ENCODE data around the gene SLC6A5. TPM values are rescaled to one million over a fixed set of nuclear protein-coding genes. Genes with fewer than 3 reads are reported as not detected.

The SLC6A5 gene
- total and polyA plus RNA-seq, 10 of the 15 experiments (the other 5 are each of a cell fraction or from before 2014, with no cell fraction given): 0.01 TPM; not detected in 9

DNA sequence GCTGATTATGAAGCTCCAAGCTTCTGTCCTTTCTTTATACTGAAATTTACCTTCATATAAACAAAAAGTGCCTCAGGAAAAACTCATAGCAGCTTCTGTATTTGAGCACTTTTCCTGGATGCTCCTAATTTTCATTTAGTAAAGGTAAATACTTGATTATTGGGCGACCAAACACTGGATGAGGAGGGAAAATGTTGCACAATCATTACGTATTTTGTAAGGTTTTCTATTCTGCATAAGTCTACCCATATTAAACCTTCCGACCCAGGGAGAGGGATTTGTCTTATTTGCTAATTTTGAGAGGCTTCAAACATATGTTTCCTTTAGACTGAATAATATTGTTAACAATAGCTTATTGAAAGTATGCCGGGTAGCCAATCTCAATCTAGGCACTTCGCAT, 4.3 kb upstream of the SLC6A5 start:
- WGBS (ENCODE audit: insufficient coverage, insufficient replicate concordance, low lambda C conversion rate, missing lambda C conversion rate): 50% methylated on average over 5 of the region's 5 CpGs
- CTCF ChIA-PET: interaction anchor here (0.9 kb wide), 1 partner anchor 198 kb away, joined by 4 read pairs; no protein-coding TSS in a partner anchor
- intact Hi-C loops (cut with micrococcal nuclease; ENCODE audit: unreplicated experiment) (no loop called here), in situ Hi-C loops (cut with MboI) (no loop called here)
- Histone ChIP-seq H3K4me1 (ENCODE audit: control insufficient read depth, insufficient read depth, low read length) (no peaks in the 10 kb centered on the region), H3K27me3 (replicated peaks in 1 of 2; ENCODE audit: control insufficient read depth in 2 of 2, insufficient read depth in 2 of 2, low read length in 1 of 2) (peaks cover 5 to 29% of the 10 kb centered on the region in 2 experiments), H3K4me2 (ENCODE audit: control insufficient read depth, insufficient read depth) (no peak overlapping the region), H2AFZ (ENCODE audit: control insufficient read depth, low read depth, low read length) (no peak overlapping the region), H3K9ac (ENCODE audit: control insufficient read depth, insufficient read depth, low read length) (no peak overlapping the region), H3K9me3 (replicated peaks; ENCODE audit: control insufficient read depth, insufficient read depth, low read length) (no peaks in the 10 kb centered on the region; the same call in 2 of the 3 replicates), H3K4me3 (no peak overlapping the region), H4K20me1 (ENCODE audit: control insufficient read depth, insufficient read depth) (no peaks in the 10 kb centered on the region), H3K79me2 (ENCODE audit: control insufficient read depth, insufficient read depth, low read length) (no peaks in the 10 kb centered on the region), H3K36me3 (ENCODE audit: control insufficient read depth in 2 of 2, insufficient read depth in 2 of 2, low read length in 1 of 2) (no peaks in the 10 kb centered on the region), H3K27ac (ENCODE audit: control insufficient read depth, insufficient read depth) (no peak overlapping the region)
- no peak for ATAC-seq
- POLR2A ChIA-PET: no interaction called here
- SMC1A ChIA-PET (ENCODE audit: uncharacterized antibody, unreplicated experiment): interaction anchor here (1.6 kb wide), 1 partner anchor 15 kb away, joined by 4 read pairs; no protein-coding TSS in a partner anchor
- DNase-seq (ENCODE audit: low read depth, low spot score): no peak
- no peak for FAIRE-seq
- RAD21 ChIA-PET (ENCODE audit: unreplicated experiment): no interaction called here
- BruUV-seq (replicated peaks): no TSS peak
- TF ChIP-seq ZNF274 (IDR thresholded peaks at IDR 0.05; ENCODE audit: insufficient read depth, insufficient read length) (no peak), RAD51 (IDR thresholded peaks at IDR 0.05) (no peak), HDAC6 (IDR thresholded peaks at IDR 0.05; ENCODE audit: unreplicated experiment) (no peak), NFYB (IDR thresholded peaks at IDR 0.05; ENCODE audit: insufficient read depth, low read depth, low read length) (no peak), LARP7 (IDR thresholded peaks at IDR 0.05) (no peak), CHD4 (IDR thresholded peaks at IDR 0.05) (no peak), IRF4 (IDR thresholded peaks at IDR 0.05; ENCODE audit: low read depth, low read length) (no peak), NFIC (IDR thresholded peaks at IDR 0.05; ENCODE audit: low read depth, low read length) (no peak), MXI1 (IDR thresholded peaks at IDR 0.05; ENCODE audit: low read depth, low read length) (no peak), CBX3 (IDR thresholded peaks at IDR 0.05; ENCODE audit: borderline replicate concordance, low read depth) (no peak), JUNB (IDR thresholded peaks at IDR 0.05) (no peak), ZBTB11 (CRISPR knock-in tag; IDR thresholded peaks at IDR 0.05) (no peak), CREM (IDR thresholded peaks at IDR 0.05; ENCODE audit: low read depth) (no peak), TARDBP (IDR thresholded peaks at IDR 0.05; ENCODE audit: borderline replicate concordance) (no peak), ZNF217 (IDR thresholded peaks at IDR 0.05) (no peak)
- TF ChIP-seq, protein P1, sequence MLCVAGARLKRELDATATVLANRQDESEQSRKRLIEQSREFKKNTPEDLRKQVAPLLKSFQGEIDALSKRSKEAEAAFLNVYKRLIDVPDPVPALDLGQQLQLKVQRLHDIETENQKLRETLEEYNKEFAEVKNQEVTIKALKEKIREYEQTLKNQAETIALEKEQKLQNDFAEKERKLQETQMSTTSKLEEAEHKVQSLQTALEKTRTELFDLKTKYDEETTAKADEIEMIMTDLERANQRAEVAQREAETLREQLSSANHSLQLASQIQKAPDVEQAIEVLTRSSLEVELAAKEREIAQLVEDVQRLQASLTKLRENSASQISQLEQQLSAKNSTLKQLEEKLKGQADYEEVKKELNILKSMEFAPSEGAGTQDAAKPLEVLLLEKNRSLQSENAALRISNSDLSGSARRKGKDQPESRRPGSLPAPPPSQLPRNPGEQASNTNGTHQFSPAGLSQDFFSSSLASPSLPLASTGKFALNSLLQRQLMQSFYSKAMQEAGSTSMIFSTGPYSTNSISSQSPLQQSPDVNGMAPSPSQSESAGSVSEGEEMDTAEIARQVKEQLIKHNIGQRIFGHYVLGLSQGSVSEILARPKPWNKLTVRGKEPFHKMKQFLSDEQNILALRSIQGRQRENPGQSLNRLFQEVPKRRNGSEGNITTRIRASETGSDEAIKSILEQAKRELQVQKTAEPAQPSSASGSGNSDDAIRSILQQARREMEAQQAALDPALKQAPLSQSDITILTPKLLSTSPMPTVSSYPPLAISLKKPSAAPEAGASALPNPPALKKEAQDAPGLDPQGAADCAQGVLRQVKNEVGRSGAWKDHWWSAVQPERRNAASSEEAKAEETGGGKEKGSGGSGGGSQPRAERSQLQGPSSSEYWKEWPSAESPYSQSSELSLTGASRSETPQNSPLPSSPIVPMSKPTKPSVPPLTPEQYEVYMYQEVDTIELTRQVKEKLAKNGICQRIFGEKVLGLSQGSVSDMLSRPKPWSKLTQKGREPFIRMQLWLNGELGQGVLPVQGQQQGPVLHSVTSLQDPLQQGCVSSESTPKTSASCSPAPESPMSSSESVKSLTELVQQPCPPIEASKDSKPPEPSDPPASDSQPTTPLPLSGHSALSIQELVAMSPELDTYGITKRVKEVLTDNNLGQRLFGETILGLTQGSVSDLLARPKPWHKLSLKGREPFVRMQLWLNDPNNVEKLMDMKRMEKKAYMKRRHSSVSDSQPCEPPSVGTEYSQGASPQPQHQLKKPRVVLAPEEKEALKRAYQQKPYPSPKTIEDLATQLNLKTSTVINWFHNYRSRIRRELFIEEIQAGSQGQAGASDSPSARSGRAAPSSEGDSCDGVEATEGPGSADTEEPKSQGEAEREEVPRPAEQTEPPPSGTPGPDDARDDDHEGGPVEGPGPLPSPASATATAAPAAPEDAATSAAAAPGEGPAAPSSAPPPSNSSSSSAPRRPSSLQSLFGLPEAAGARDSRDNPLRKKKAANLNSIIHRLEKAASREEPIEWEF (IDR thresholded peaks at IDR 0.05; ENCODE audit: insufficient replicate concordance, low read depth, low read length): no peak
- TF ChIP-seq, protein P2, sequence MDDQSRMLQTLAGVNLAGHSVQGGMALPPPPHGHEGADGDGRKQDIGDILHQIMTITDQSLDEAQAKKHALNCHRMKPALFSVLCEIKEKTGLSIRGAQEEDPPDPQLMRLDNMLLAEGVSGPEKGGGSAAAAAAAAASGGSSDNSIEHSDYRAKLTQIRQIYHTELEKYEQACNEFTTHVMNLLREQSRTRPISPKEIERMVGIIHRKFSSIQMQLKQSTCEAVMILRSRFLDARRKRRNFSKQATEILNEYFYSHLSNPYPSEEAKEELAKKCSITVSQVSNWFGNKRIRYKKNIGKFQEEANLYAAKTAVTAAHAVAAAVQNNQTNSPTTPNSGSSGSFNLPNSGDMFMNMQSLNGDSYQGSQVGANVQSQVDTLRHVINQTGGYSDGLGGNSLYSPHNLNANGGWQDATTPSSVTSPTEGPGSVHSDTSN (IDR thresholded peaks at IDR 0.05; ENCODE audit: insufficient replicate concordance, low read depth, low read length): no peak

Data from GM12878 (cell line).